IMR-90 (cell line): ENCODE measurements around the gene GLT8D2. TPM values are rescaled to one million over a fixed set of nuclear protein-coding genes. Genes with fewer than 3 reads are reported as not detected.

Experiments used
- ATAC-seq: fragments of 200-7000 bp; cut with Tn5 transposase; 2 replicates; pipeline ENCODE4 v1.9.1; 2020; ENCODE audit warnings: low read depth, mild to moderate bottlenecking, moderate library complexity
- BruUV-seq: library from RNA; stranded (reverse); fragments of 400-500 nt; replicated peaks from 2 replicates; lab custom pipeline; 2021; lab: Mats Ljungman, UMichigan
- CTCF ChIA-PET: fragments of 300-600 bp; formaldehyde crosslinking; extraction: SDS; loops from one replicate; lab custom pipeline; 2021; ENCODE audit warnings: antibody characterized with exemption; lab: Yijun Ruan, JAX
- POLR2A ChIA-PET: fragments of 300-600 bp; sonication (Branson Sonifier 250); formaldehyde crosslinking; loops from one replicate; lab custom pipeline; 2022; ENCODE audit warnings: antibody characterized with exemption; ENCODE audit not compliant: unreplicated experiment; lab: Charles Lee
- DNase-seq: peaks from one replicate; pipeline ENCODE4 v3.0.0; 2013
- H2AFZ ChIP-seq: replicated peaks from 2 replicates; pipeline ENCODE3; 2013; ENCODE audit warnings: low read length, mild to moderate bottlenecking; ENCODE audit not compliant: poor library complexity
- H2AK5ac ChIP-seq: 2 replicates; pipeline ENCODE4 v1.6.1; 2013; ENCODE audit warnings: low read depth, low read length, inconsistent platforms
- H2AK9ac ChIP-seq: replicated peaks from 2 replicates; pipeline ENCODE3; 2013; ENCODE audit warnings: mild to moderate bottlenecking, low read depth, low read length, moderate library complexity; ENCODE audit not compliant: poor library complexity
- H2BK120ac ChIP-seq: 2 replicates; pipeline ENCODE4 v1.6.1; 2013; ENCODE audit warnings: low read depth, low read length, inconsistent platforms
- H2BK15ac ChIP-seq: 3 replicates; pipeline ENCODE4 v1.6.1; 2013; ENCODE audit warnings: low read depth, low read length, inconsistent platforms
- H2BK20ac ChIP-seq: 2 replicates; pipeline ENCODE4 v1.6.1; 2013; ENCODE audit warnings: low read depth, mild to moderate bottlenecking, inconsistent platforms, low read length, moderate library complexity
- H2BK5ac ChIP-seq: 2 replicates; pipeline ENCODE4 v1.6.1; 2013; ENCODE audit warnings: mild to moderate bottlenecking, low read depth, low read length, inconsistent platforms; ENCODE audit not compliant: poor library complexity, severe bottlenecking
- H3K14ac ChIP-seq: replicated peaks from 2 replicates; pipeline ENCODE4 v1.6.1; 2013; ENCODE audit warnings: low read depth, low read length, inconsistent platforms
- H3K18ac ChIP-seq: 2 replicates; pipeline ENCODE4 v1.6.1; 2013; ENCODE audit warnings: low read depth, low read length, control low read depth
- H3K23ac ChIP-seq: 2 replicates; pipeline ENCODE4 v1.6.1; 2013; ENCODE audit warnings: low read depth, low read length, inconsistent platforms
- H3K27ac ChIP-seq: 2 replicates; pipeline ENCODE4 v1.5.1; 2013; ENCODE audit warnings: mild to moderate bottlenecking, control low read depth, low read length; ENCODE audit not compliant: insufficient read depth
- H3K27me3 ChIP-seq: 2 replicates; pipeline ENCODE4 v1.6.1; 2013; ENCODE audit warnings: low read length; ENCODE audit not compliant: control insufficient read depth, insufficient read depth
- H3K36me3 ChIP-seq: 2 replicates; pipeline ENCODE4 v1.6.1; 2013; ENCODE audit warnings: low read length, mixed read lengths; ENCODE audit not compliant: control insufficient read depth, insufficient read depth
- H3K4ac ChIP-seq: 2 replicates; pipeline ENCODE4 v1.6.1; 2013; ENCODE audit warnings: low read depth, low read length, inconsistent platforms
- H3K4me1 ChIP-seq: 2 replicates; pipeline ENCODE4 v1.6.1; 2013; ENCODE audit warnings: low read length, mixed read lengths; ENCODE audit not compliant: control insufficient read depth, insufficient read depth
- H3K4me2 ChIP-seq: 2 replicates; pipeline ENCODE4 v1.6.1; 2013; ENCODE audit warnings: low read depth, mild to moderate bottlenecking, control low read depth, low read length, moderate library complexity
- H3K4me3 ChIP-seq: 2 replicates; pipeline ENCODE4 v1.5.1; 2013; ENCODE audit warnings: low read depth, mild to moderate bottlenecking, control low read depth, low read length, moderate library complexity; ENCODE audit not compliant: insufficient read depth
- H3K56ac ChIP-seq: 2 replicates; pipeline ENCODE4 v1.6.1; 2013; ENCODE audit warnings: low read length, inconsistent platforms; ENCODE audit not compliant: insufficient read depth; ENCODE audit errors: extremely low read depth
- H3K79me1 ChIP-seq, 2 experiments: 2 replicates each; pipeline ENCODE4 v1.6.1; 2013; ENCODE audit warnings: low read length in 2 of 2, inconsistent platforms in 1 of 2, low read depth in 1 of 2
- H3K9ac ChIP-seq: 2 replicates; pipeline ENCODE4 v1.6.1; 2013; ENCODE audit warnings: low read depth, low read length, control low read depth
- H3K9me1 ChIP-seq: 2 replicates; pipeline ENCODE4 v1.6.1; 2013; ENCODE audit warnings: low read length, inconsistent platforms; ENCODE audit not compliant: insufficient read depth
- H3K9me3 ChIP-seq: 2 replicates; pipeline ENCODE4 v1.6.1; 2013; ENCODE audit warnings: low read length; ENCODE audit not compliant: control insufficient read depth, insufficient read depth
- H4K20me1 ChIP-seq: 2 replicates; pipeline ENCODE4 v1.6.1; 2013; ENCODE audit warnings: low read length, inconsistent platforms; ENCODE audit not compliant: insufficient read depth
- H4K5ac ChIP-seq: 2 replicates; pipeline ENCODE4 v1.6.1; 2013; ENCODE audit warnings: mild to moderate bottlenecking, low read depth, low read length, control low read depth
- H4K8ac ChIP-seq, 2 experiments: 2 replicates each; pipeline ENCODE4 v1.6.1; 2013; ENCODE audit warnings: low read depth in 2 of 2, low read length in 2 of 2, control low read depth in 1 of 2, inconsistent platforms in 1 of 2
- H4K91ac ChIP-seq: 2 replicates; pipeline ENCODE4 v1.6.1; 2013; ENCODE audit warnings: low read depth, low read length, inconsistent platforms; ENCODE audit not compliant: insufficient read depth
- BHLHE40 ChIP-seq: fragments of 150-350 bp; IDR thresholded peaks from 2 replicates; pipeline ENCODE4 v1.6.1; 2016; ENCODE audit warnings: mild to moderate bottlenecking, low read depth, low read length
- CEBPB ChIP-seq: IDR thresholded peaks from 2 replicates; pipeline ENCODE4 v1.6.1; 2012; ENCODE audit warnings: low read depth, low read length, improper control_type of control experiment
- FOS ChIP-seq: fragments of 150-350 bp; IDR thresholded peaks from 2 replicates; pipeline ENCODE4 v1.6.1; 2016; ENCODE audit warnings: low read depth, low read length
- MAZ ChIP-seq: IDR thresholded peaks from 2 replicates; pipeline ENCODE4 v1.6.1; 2012; ENCODE audit warnings: low read depth, mild to moderate bottlenecking, low read length, improper control_type of control experiment, moderate library complexity, borderline replicate concordance
- RFX5 ChIP-seq: IDR thresholded peaks from 2 replicates; pipeline ENCODE4 v1.8.0; 2012; ENCODE audit warnings: low read depth, mild to moderate bottlenecking, low read length, moderate library complexity
- WGBS, 2 experiments: methylation state at CpG; one replicate each; pipeline versions ENCODE4 v1.1.5 to v1.1.7; 2013; ENCODE audit warnings: missing lambda C conversion rate in 2 of 2; ENCODE audit not compliant: insufficient read length in 1 of 2; ENCODE audit errors: extremely low coverage in 2 of 2; 5-methylcytosine and 5-hydroxymethylcytosine counted together
- dilution Hi-C: fragments of 300-500 bp; cut with HindIII; formaldehyde crosslinking; loops from one replicate; pipeline ENCODE4 v1.14.3; 2018; ENCODE audit warnings: low sequenced_read_pairs; ENCODE audit not compliant: unreplicated experiment
- in situ Hi-C: fragments of 300-500 bp; cut with MboI; formaldehyde crosslinking; loops from 3 replicates; pipeline ENCODE4 v1.14.3; 2019; ENCODE audit warnings: low sequenced_read_pairs, inconsistent platforms, mixed read lengths
- intact Hi-C: fragments of 100-400 bp; cut with micrococcal nuclease; formaldehyde crosslinking; loops from 2 replicates; pipeline ENCODE4 v1.10.0; 2022
- polyA plus RNA-seq, 3 experiments: library from polyadenylated mRNA; depleted of rRNA; stranded (reverse); fragments of >200 nt; gene quantifications; 2 replicates each; pipeline ENCODE4 v1.2.3, GENCODE V29; 2012; ENCODE audit warnings: low replicate concordance in 1 of 3
- total RNA-seq: library from RNA; depleted of rRNA; stranded (reverse); fragments of >200 nt; gene quantifications from 2 replicates; pipeline ENCODE4 v1.2.3, GENCODE V29; 2012

Gene GLT8D2
- total and polyA plus RNA-seq, 2 of the 4 experiments (the other 2 are of a cell fraction) = 33.5 to 47.9 TPM

- Histone ChIP-seq H3K79me1 (peaks cover 0 to 12% of the 10 kb centered on the region in 2 experiments; a peak in 2 of 4 replicates), H3K14ac (peak overlapping the region; percentile 90), H4K20me1 (no peaks in the 10 kb centered on the region), H3K4ac (peak overlapping the region; percentile 93), H4K91ac (peak overlapping the region; percentile 93), H3K56ac (peak overlapping the region; percentile 63), H3K9ac (peak overlapping the region; percentile 22; the same call in 1 of the 2 replicates), H2AFZ (no peak overlapping the region), H3K36me3 (peaks cover 11% of the 10 kb centered on the region), H3K27me3 (no peaks in the 10 kb centered on the region), H3K4me3 (no peak overlapping the region), H3K4me2 (peak overlapping the region; percentile 67), H2AK9ac (peak overlapping the region; percentile 71), H2BK5ac (peak overlapping the region; percentile 95), H2BK120ac (peak overlapping the region; percentile 96), H2AK5ac (peak overlapping the region; percentile 87), H2BK20ac (peak overlapping the region; percentile 97), H3K18ac (peak overlapping the region; percentile 94), H3K23ac (peak overlapping the region; percentile 95), H3K4me1 (peaks cover 13% of the 10 kb centered on the region), H4K8ac (peak overlapping the region; percentile 68 to 84), H2BK15ac (peak overlapping the region; percentile 82; the same call in 2 of the 3 replicates), H3K9me3 (0 out of 2 replicates have a peak, but pooled peaks cover 2% of the 10 kb centered on the region), H4K5ac (peak overlapping the region; percentile 97), H3K27ac (peak overlapping the region; percentile 95), H3K9me1 (peaks cover 9% of the 10 kb centered on the region)
- WGBS, 2 experiments = 75% methylated on average over 1 of the region's 2 CpGs; no CpG with 5 or more reads in 1 of the 2 experiments
- DNase-seq (no peak), ATAC-seq (no peak; the same call in none of the 2 replicates)
- in situ Hi-C loops (no loop called here), intact Hi-C loops (loop anchor here (5.0 kb wide), 1 partner anchor 37 kb away; no protein-coding TSS in a partner anchor), dilution Hi-C loops (no loop called here)
- TSS peak; percentile 38 for BruUV-seq
- POLR2A ChIA-PET = no interaction called here
- CTCF ChIA-PET = interaction anchor here (0.6 kb wide), 1 partner anchor 42 kb away, joined by 3 read pairs; no protein-coding TSS in a partner anchor
- no peak for TF ChIP-seq FOS
- no peak for TF ChIP-seq CEBPB
- no peak for TF ChIP-seq BHLHE40
- no peak for TF ChIP-seq MAZ
- no peak for TF ChIP-seq RFX5
Measured at GRCh38 chr12:104010606-104011169, 39.3 kb downstream of the GLT8D2 start.
